ENCODE measurements around the gene CCDC112. TPM values are rescaled to one million over a fixed set of nuclear protein-coding genes. Genes with fewer than 3 reads are reported as not detected.

The CCDC112 gene
- total and polyA plus RNA-seq, 2 of the 13 experiments (the other 11 are each of a cell fraction or from before 2014, with no cell fraction given), result 1.1 to 2.8 TPM

- Histone ChIP-seq H3K9me3 (ENCODE audit: low read length) (no peaks in the 10 kb centered on the region), H3K4me2 (ENCODE audit: low read depth, low read length) (no peak overlapping the region), H3K36me3 (replicated peaks in 1 of 2; ENCODE audit: control insufficient read depth in 1 of 2, insufficient read depth in 2 of 2, low read length in 2 of 2) (no peaks in the 10 kb centered on the region), H3K9ac (ENCODE audit: insufficient read depth, low read depth, low read length) (no peak overlapping the region), H3K27ac (ENCODE audit: extremely low read length, insufficient read depth, low read length) (no peak overlapping the region), H3K4me1 (ENCODE audit: insufficient read depth, low read length) (no peaks in the 10 kb centered on the region), H3K4me3 (replicated peaks in 1 of 3; ENCODE audit: insufficient read depth in 1 of 3, low read depth in 2 of 3, low read length in 3 of 3) (no peak overlapping the region), H3K27me3 (ENCODE audit: control insufficient read depth in 1 of 2, insufficient read depth in 2 of 2, low read length in 2 of 2) (no peaks in the 10 kb centered on the region), H4K20me1 (ENCODE audit: insufficient read depth, low read length) (no peaks in the 10 kb centered on the region), H3K79me2 (ENCODE audit: insufficient read depth, low read length) (no peaks in the 10 kb centered on the region), H2AFZ (ENCODE audit: low read length) (no peak overlapping the region)
- in situ Hi-C loops (cut with HindIII; ENCODE audit: extremely low pct_ligation_motif_present, low pct_unique_long_range_greater_than_20kb) (no loop called here), intact Hi-C loops (cut with micrococcal nuclease; ENCODE audit: unreplicated experiment) (no loop called here)
- DNase-seq (ENCODE audit: low spot score) (no peak), FAIRE-seq (no peak), ATAC-seq (no peak)
- 95% methylated on average over 6 of the region's 6 CpGs for WGBS (ENCODE audit: low lambda C conversion rate)
- BruUV-seq (replicated peaks), result no TSS peak
- ChIA-PET CTCF (ENCODE audit: low intra/inter-chr PET ratio, low total read pairs) (no interaction called here), POLR2A (no interaction called here)
- TF ChIP-seq, protein P1, sequence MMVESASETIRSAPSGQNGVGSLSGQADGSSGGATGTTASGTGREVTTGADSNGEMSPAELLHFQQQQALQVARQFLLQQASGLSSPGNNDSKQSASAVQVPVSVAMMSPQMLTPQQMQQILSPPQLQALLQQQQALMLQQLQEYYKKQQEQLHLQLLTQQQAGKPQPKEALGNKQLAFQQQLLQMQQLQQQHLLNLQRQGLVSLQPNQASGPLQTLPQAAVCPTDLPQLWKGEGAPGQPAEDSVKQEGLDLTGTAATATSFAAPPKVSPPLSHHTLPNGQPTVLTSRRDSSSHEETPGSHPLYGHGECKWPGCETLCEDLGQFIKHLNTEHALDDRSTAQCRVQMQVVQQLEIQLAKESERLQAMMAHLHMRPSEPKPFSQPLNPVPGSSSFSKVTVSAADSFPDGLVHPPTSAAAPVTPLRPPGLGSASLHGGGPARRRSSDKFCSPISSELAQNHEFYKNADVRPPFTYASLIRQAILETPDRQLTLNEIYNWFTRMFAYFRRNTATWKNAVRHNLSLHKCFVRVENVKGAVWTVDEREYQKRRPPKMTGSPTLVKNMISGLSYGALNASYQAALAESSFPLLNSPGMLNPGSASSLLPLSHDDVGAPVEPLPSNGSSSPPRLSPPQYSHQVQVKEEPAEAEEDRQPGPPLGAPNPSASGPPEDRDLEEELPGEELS (CRISPR knock-in tag; IDR thresholded peaks at IDR 0.05), result no peak
Measured at GRCh38 chr5:115271295-115272050, 25.0 kb downstream of the CCDC112 start.

GRCh38 chr5:115267617-115268016 lies 28.8 kb downstream of the CCDC112 start:
- H3K4me1 ChIP-seq (ENCODE audit: insufficient read depth, low read length), result peaks cover 9% of the 10 kb centered on the region

More at GRCh38 chr5:115267617-115268016, 28.8 kb downstream of the CCDC112 start:
- Histone ChIP-seq H3K4me2 (ENCODE audit: low read depth, low read length) (no peak overlapping the region), H4K20me1 (ENCODE audit: insufficient read depth, low read length) (no peaks in the 10 kb centered on the region), H3K9me3 (ENCODE audit: low read length) (no peaks in the 10 kb centered on the region), H3K27me3 (ENCODE audit: control insufficient read depth in 1 of 2, insufficient read depth in 2 of 2, low read length in 2 of 2) (no peaks in the 10 kb centered on the region), H3K9ac (ENCODE audit: insufficient read depth, low read depth, low read length) (no peak overlapping the region), H2AFZ (ENCODE audit: low read length) (no peak overlapping the region), H3K27ac (ENCODE audit: extremely low read length, insufficient read depth, low read length) (no peak overlapping the region), H3K36me3 (replicated peaks in 1 of 2; ENCODE audit: control insufficient read depth in 1 of 2, insufficient read depth in 2 of 2, low read length in 2 of 2) (no peaks in the 10 kb centered on the region), H3K4me3 (replicated peaks in 1 of 3; ENCODE audit: insufficient read depth in 1 of 3, low read depth in 2 of 3, low read length in 3 of 3) (no peak overlapping the region), H3K79me2 (ENCODE audit: insufficient read depth, low read length) (no peaks in the 10 kb centered on the region)
- no peak for ATAC-seq
- FAIRE-seq, result no peak
- intact Hi-C loops (cut with micrococcal nuclease; ENCODE audit: unreplicated experiment), result no loop called here
- ChIA-PET POLR2A (no interaction called here), CTCF (ENCODE audit: low intra/inter-chr PET ratio, low total read pairs) (no interaction called here)
- DNase-seq (ENCODE audit: low spot score), result no peak
- no TSS peak for BruUV-seq (replicated peaks)
- in situ Hi-C loops (cut with HindIII; ENCODE audit: extremely low pct_ligation_motif_present, low pct_unique_long_range_greater_than_20kb), result no loop called here
- TF ChIP-seq ZNF775 (CRISPR knock-in tag; IDR thresholded peaks at IDR 0.05; ENCODE audit: borderline replicate concordance) (no peak), GZF1 (CRISPR knock-in tag; IDR thresholded peaks at IDR 0.05) (no peak), ZNF784 (CRISPR knock-in tag; IDR thresholded peaks at IDR 0.05; ENCODE audit: borderline replicate concordance) (no peak), KLF12 (CRISPR knock-in tag; IDR thresholded peaks at IDR 0.05; ENCODE audit: borderline replicate concordance) (no peak), ZBTB44 (CRISPR knock-in tag; IDR thresholded peaks at IDR 0.05) (no peak), ATF1 (CRISPR knock-in tag; IDR thresholded peaks at IDR 0.05) (no peak), ZNF251 (CRISPR knock-in tag; IDR thresholded peaks at IDR 0.05) (no peak), NCOA1 (CRISPR knock-in tag; IDR thresholded peaks at IDR 0.05) (no peak)
- TF ChIP-seq, protein P2, sequence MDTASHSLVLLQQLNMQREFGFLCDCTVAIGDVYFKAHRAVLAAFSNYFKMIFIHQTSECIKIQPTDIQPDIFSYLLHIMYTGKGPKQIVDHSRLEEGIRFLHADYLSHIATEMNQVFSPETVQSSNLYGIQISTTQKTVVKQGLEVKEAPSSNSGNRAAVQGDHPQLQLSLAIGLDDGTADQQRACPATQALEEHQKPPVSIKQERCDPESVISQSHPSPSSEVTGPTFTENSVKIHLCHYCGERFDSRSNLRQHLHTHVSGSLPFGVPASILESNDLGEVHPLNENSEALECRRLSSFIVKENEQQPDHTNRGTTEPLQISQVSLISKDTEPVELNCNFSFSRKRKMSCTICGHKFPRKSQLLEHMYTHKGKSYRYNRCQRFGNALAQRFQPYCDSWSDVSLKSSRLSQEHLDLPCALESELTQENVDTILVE (CRISPR knock-in tag; IDR thresholded peaks at IDR 0.05), result no peak
